Liver (tissue), 9 donors: ENCODE results near the gene CLIC5. TPM values are rescaled to one million over a fixed set of nuclear protein-coding genes. Genes with fewer than 3 reads are reported as not detected.

Experiments used
- DNase-seq: peaks from one replicate; pipeline ENCODE4 v3.0.0-alpha.2; 2017; ENCODE audit warnings: low spot score
- H3K27ac ChIP-seq, 2 donors: one replicate each; pipeline ENCODE4 v1.7.0; 2013; ENCODE audit warnings: inconsistent platforms in 2 of 2, low read length in 2 of 2, control low read depth in 1 of 2, low read depth in 1 of 2, mild to moderate bottlenecking in 1 of 2
- H3K27me3 ChIP-seq, 4 donors: one replicate each; pipeline versions ENCODE4 v1.6.1 to v1.7.0; 2013; ENCODE audit warnings: low read length in 3 of 4, inconsistent platforms in 1 of 4, mild to moderate bottlenecking in 1 of 4, moderate library complexity in 1 of 4; ENCODE audit not compliant: control insufficient read depth in 4 of 4, insufficient read depth in 4 of 4
- H3K36me3 ChIP-seq, 4 donors: one replicate each; pipeline versions ENCODE4 v1.6.1 to v1.7.0; 2013; ENCODE audit warnings: low read length in 3 of 4, mild to moderate bottlenecking in 3 of 4, low read depth in 1 of 4, moderate library complexity in 1 of 4; ENCODE audit not compliant: control insufficient read depth in 4 of 4, insufficient read depth in 3 of 4
- H3K4me1 ChIP-seq, 4 donors: one replicate each; pipeline versions ENCODE4 v1.6.1 to v1.7.0; 2013; ENCODE audit warnings: low read length in 3 of 4, mild to moderate bottlenecking in 3 of 4, moderate library complexity in 1 of 4; ENCODE audit not compliant: control insufficient read depth in 4 of 4, insufficient read depth in 4 of 4
- H3K4me3 ChIP-seq, 3 donors: one replicate each; pipeline versions ENCODE4 v1.6.1 to v1.7.0; 2013; ENCODE audit warnings: low read length in 3 of 3, control low read depth in 1 of 3, low read depth in 1 of 3, mild to moderate bottlenecking in 1 of 3
- H3K9ac ChIP-seq, 2 donors: one replicate each; pipeline ENCODE4 v1.7.0; 2013; ENCODE audit warnings: low read length in 2 of 2, mild to moderate bottlenecking in 2 of 2, moderate library complexity in 2 of 2, control low read depth in 1 of 2, low read depth in 1 of 2
- H3K9me3 ChIP-seq, 4 donors: one replicate each; pipeline versions ENCODE4 v1.6.1 to v1.7.0; 2013; ENCODE audit warnings: low read length in 3 of 4; ENCODE audit not compliant: control insufficient read depth in 4 of 4
- EGR1 ChIP-seq, 2 donors: IDR thresholded peaks; 2 replicates each; pipeline ENCODE4 v1.6.1; 2016 to 2018; ENCODE audit warnings: antibody characterized with exemption in 2 of 2, low read depth in 2 of 2
- FOXA1 ChIP-seq: IDR thresholded peaks from 2 replicates; pipeline ENCODE4 v1.6.1; 2016; ENCODE audit warnings: antibody characterized with exemption
- FOXA2 ChIP-seq: IDR thresholded peaks from 2 replicates; pipeline ENCODE4 v1.6.1; 2016; ENCODE audit warnings: antibody characterized with exemption
- HNF4A ChIP-seq, 2 donors: conservative IDR thresholded peaks; 2 replicates each; pipeline ENCODE4 v1.6.1; 2016; ENCODE audit warnings: antibody characterized with exemption in 2 of 2, mild to moderate bottlenecking in 2 of 2
- HNF4G ChIP-seq: IDR thresholded peaks from 2 replicates; pipeline ENCODE4 v1.6.1; 2016; ENCODE audit warnings: antibody characterized with exemption
- JUND ChIP-seq, 2 donors: IDR thresholded peaks; 2 replicates each; pipeline ENCODE4 v1.6.1; 2016; ENCODE audit warnings: antibody characterized with exemption in 2 of 2
- NR2F2 ChIP-seq: IDR thresholded peaks from 2 replicates; pipeline ENCODE4 v1.6.1; 2016; ENCODE audit warnings: antibody characterized with exemption
- RAD21 ChIP-seq, 2 donors: IDR thresholded peaks; 2 replicates each; pipeline ENCODE4 v1.6.1; 2016; ENCODE audit warnings: antibody characterized with exemption in 2 of 2, mild to moderate bottlenecking in 2 of 2
- RXRA ChIP-seq, 2 donors: IDR thresholded peaks; 2 replicates each; pipeline ENCODE4 v1.6.1; 2017 to 2018; ENCODE audit warnings: antibody characterized with exemption in 2 of 2, mild to moderate bottlenecking in 1 of 2
- SP1 ChIP-seq: IDR thresholded peaks from 2 replicates; pipeline ENCODE4 v1.6.1; 2018; ENCODE audit warnings: antibody characterized with exemption, mild to moderate bottlenecking
- TAF1 ChIP-seq: conservative IDR thresholded peaks from 2 replicates; pipeline ENCODE4 v1.6.1; 2016; ENCODE audit warnings: antibody characterized with exemption, mild to moderate bottlenecking
- YY1 ChIP-seq: IDR thresholded peaks from 2 replicates; pipeline ENCODE4 v1.6.1; 2016; ENCODE audit warnings: antibody characterized with exemption, mild to moderate bottlenecking
- WGBS: extraction: QIAGEN DNeasy Blood & Tissue Kit; methylation state at CpG from one replicate; pipeline ENCODE4 v1.1.7; 2013; 5-methylcytosine and 5-hydroxymethylcytosine counted together
- polyA plus RNA-seq, 2 donors: library from polyadenylated mRNA; stranded (reverse) in 1 of 2; unstranded in 1 of 2; fragments of 200-250 nt in 1 of 2; fragments of >200 nt in 1 of 2; fragmentation: Nextera tagmentation in 1 of 2; extraction: Ambion mirVana in 1 of 2; gene quantifications; one replicate each; pipeline versions ENCODE4 v1.2.1 to v1.2.3, GENCODE V29; 2013 to 2015
- total RNA-seq, 2 donors: library from RNA; depleted of rRNA; stranded (reverse); fragments of >200 nt; gene quantifications; one replicate each; pipeline ENCODE4 v1.2.3, GENCODE V29; 2014
- TF ChIP-seq, protein P1 (sequence below): IDR thresholded peaks from 2 replicates; pipeline ENCODE4 v1.6.1; 2016; ENCODE audit warnings: antibody characterized with exemption
- TF ChIP-seq, protein P2 (sequence below): IDR thresholded peaks from 2 replicates; pipeline ENCODE4 v1.6.1; 2016; ENCODE audit warnings: antibody characterized with exemption
- TF ChIP-seq, protein P3 (sequence below): IDR thresholded peaks from 2 replicates; pipeline ENCODE4 v1.6.1; 2016; ENCODE audit warnings: antibody characterized with exemption, mild to moderate bottlenecking
- TF ChIP-seq, protein P4 (sequence below): fragments of 150-350 bp; IDR thresholded peaks from 2 replicates; pipeline ENCODE4 v1.5.1; 2017; ENCODE audit warnings: improper control_type of control experiment, low read depth, low read length; ENCODE audit not compliant: missing input control
- donor health status: healthy.
- donor health status: healthy.
- donor health status: healthy.
- donor health status: healthy.
- donor health status: healthy.

Gene CLIC5
- total and polyA plus RNA-seq, 4 donors: 0.05 to 0.33 (median 0.14) TPM

DNA sequence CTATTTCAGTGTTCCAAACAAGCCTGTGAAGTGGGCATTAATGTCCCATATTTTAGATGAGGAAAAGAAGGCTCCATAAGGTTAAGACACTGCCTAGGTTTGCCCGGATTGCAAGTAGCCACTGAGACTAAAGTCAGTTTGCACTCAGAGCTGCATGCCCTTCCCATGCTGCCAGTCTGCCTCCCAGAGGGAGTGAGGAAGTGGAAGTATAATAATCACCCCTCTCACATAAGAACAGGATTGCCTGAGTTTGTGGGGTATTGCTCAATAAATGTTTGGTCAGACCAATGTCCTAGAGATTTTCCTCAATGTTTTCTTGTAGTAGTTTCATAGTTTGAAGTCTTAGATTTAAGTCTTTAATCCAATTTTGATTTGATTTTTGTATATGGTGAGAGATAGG lies 43.9 kb upstream of the CLIC5 start:
- H3K27ac ChIP-seq: no peak overlapping the region
- TF ChIP-seq NR2F2 (no peak), HNF4A (conservative IDR thresholded peaks at IDR 0.05) (peak in 1 of 2 donors; percentile 8)
- H3K4me1 ChIP-seq: peaks cover 0 to 25% (median 11%) of the 10 kb centered on the region in 4 donors
- WGBS: 89% methylated on average over 1 of the region's 1 CpG
- no peak overlapping the region for H3K9ac ChIP-seq
- no peak overlapping the region for H3K4me3 ChIP-seq
- no peaks in the 10 kb centered on the region for H3K27me3 ChIP-seq
- no peaks in the 10 kb centered on the region for H3K9me3 ChIP-seq
- no peaks in the 10 kb centered on the region for H3K36me3 ChIP-seq
- DNase-seq: no peak

DNA sequence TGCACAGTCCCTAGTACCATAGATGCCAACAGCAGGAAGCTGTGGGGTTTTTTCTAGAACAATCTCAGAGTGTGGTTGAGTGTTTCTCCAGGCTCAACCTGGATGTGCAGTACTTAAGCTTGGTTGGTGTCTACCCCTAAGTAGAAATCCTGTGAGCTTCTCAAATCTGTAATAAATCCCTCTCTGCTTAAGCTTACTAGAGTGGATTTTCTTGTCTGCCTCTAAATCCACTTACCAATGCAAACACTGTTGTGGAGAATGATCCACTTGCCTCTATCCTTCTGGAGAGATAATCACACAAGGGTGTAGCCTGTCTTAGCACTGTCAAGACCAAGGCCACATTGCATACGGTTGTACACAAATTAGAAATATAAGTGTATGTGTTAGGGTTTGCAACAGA lies 43.3 kb upstream of the CLIC5 start:
- no peak overlapping the region for H3K27ac ChIP-seq
- H3K4me3 ChIP-seq: no peak overlapping the region
- WGBS: 92% methylated on average over 1 of the region's 1 CpG
- H3K36me3 ChIP-seq: no peaks in the 10 kb centered on the region
- H3K27me3 ChIP-seq: no peaks in the 10 kb centered on the region
- H3K4me1 ChIP-seq: peaks cover under 1 to 25% (median 11%) of the 10 kb centered on the region in 4 donors
- no peak for DNase-seq
- no peak for TF ChIP-seq NR2F2
- H3K9ac ChIP-seq: no peak overlapping the region
- H3K9me3 ChIP-seq: no peaks in the 10 kb centered on the region

DNA sequence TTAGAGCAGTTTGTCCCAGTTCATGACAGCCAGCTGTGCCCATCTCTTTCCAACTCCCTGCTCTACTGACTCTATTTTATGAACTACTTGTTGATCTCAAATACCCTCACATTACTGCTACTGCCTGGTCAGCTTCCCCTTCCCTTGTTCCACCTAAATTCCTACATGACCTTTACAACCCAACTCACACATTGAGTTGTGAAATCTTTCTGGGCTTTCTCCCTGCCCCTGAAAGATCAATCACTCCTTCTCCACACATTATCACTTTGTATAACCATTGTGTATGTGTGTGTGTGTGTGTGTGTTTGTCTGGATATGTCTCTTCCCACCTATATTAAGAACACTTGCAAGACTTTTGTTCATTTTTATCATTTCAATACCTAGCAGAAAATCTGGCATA lies 42.1 kb upstream of the CLIC5 start:
- Histone ChIP-seq H3K27ac (peak overlapping the region in 1 of 2 donors; percentile 32), H3K36me3 (no peaks in the 10 kb centered on the region)

More for the DNA sequence above, 42.1 kb upstream of the CLIC5 start:
- peaks cover 4 to 24% (median 12%) of the 10 kb centered on the region in 4 donors for H3K4me1 ChIP-seq
- H3K27me3 ChIP-seq: no peaks in the 10 kb centered on the region
- no peaks in the 10 kb centered on the region for H3K9me3 ChIP-seq
- no peak overlapping the region for H3K4me3 ChIP-seq
- TF ChIP-seq JUND (IDR thresholded peaks at IDR 0.05): peak in 1 of 2 donors; percentile 33
- TF ChIP-seq, protein P1, sequence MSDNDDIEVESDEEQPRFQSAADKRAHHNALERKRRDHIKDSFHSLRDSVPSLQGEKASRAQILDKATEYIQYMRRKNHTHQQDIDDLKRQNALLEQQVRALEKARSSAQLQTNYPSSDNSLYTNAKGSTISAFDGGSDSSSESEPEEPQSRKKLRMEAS: peak; percentile 47
- TF ChIP-seq YY1: peak; percentile 40
- TF ChIP-seq TAF1: no peak
- TF ChIP-seq HNF4G: peak; percentile 68
- no peak for TF ChIP-seq FOXA1
- no peak for TF ChIP-seq NR2F2
- TF ChIP-seq, protein P2, sequence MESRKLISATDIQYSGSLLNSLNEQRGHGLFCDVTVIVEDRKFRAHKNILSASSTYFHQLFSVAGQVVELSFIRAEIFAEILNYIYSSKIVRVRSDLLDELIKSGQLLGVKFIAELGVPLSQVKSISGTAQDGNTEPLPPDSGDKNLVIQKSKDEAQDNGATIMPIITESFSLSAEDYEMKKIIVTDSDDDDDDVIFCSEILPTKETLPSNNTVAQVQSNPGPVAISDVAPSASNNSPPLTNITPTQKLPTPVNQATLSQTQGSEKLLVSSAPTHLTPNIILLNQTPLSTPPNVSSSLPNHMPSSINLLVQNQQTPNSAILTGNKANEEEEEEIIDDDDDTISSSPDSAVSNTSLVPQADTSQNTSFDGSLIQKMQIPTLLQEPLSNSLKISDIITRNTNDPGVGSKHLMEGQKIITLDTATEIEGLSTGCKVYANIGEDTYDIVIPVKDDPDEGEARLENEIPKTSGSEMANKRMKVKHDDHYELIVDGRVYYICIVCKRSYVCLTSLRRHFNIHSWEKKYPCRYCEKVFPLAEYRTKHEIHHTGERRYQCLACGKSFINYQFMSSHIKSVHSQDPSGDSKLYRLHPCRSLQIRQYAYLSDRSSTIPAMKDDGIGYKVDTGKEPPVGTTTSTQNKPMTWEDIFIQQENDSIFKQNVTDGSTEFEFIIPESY: no peak
- TF ChIP-seq RAD21 (IDR thresholded peaks at IDR 0.05): no peak
- peak; percentile 80 to 87 for TF ChIP-seq RXRA (IDR thresholded peaks at IDR 0.05)
- TF ChIP-seq, protein P3, sequence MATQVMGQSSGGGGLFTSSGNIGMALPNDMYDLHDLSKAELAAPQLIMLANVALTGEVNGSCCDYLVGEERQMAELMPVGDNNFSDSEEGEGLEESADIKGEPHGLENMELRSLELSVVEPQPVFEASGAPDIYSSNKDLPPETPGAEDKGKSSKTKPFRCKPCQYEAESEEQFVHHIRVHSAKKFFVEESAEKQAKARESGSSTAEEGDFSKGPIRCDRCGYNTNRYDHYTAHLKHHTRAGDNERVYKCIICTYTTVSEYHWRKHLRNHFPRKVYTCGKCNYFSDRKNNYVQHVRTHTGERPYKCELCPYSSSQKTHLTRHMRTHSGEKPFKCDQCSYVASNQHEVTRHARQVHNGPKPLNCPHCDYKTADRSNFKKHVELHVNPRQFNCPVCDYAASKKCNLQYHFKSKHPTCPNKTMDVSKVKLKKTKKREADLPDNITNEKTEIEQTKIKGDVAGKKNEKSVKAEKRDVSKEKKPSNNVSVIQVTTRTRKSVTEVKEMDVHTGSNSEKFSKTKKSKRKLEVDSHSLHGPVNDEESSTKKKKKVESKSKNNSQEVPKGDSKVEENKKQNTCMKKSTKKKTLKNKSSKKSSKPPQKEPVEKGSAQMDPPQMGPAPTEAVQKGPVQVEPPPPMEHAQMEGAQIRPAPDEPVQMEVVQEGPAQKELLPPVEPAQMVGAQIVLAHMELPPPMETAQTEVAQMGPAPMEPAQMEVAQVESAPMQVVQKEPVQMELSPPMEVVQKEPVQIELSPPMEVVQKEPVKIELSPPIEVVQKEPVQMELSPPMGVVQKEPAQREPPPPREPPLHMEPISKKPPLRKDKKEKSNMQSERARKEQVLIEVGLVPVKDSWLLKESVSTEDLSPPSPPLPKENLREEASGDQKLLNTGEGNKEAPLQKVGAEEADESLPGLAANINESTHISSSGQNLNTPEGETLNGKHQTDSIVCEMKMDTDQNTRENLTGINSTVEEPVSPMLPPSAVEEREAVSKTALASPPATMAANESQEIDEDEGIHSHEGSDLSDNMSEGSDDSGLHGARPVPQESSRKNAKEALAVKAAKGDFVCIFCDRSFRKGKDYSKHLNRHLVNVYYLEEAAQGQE: no peak
- peak; percentile 76 to 77 for TF ChIP-seq HNF4A (conservative IDR thresholded peaks at IDR 0.05)
- TF ChIP-seq EGR1 (IDR thresholded peaks at IDR 0.05; ENCODE audit: low read depth in 2 of 2): peak in 1 of 2 donors; percentile 31
- peak; percentile 85 for TF ChIP-seq SP1
- TF ChIP-seq, protein P4, sequence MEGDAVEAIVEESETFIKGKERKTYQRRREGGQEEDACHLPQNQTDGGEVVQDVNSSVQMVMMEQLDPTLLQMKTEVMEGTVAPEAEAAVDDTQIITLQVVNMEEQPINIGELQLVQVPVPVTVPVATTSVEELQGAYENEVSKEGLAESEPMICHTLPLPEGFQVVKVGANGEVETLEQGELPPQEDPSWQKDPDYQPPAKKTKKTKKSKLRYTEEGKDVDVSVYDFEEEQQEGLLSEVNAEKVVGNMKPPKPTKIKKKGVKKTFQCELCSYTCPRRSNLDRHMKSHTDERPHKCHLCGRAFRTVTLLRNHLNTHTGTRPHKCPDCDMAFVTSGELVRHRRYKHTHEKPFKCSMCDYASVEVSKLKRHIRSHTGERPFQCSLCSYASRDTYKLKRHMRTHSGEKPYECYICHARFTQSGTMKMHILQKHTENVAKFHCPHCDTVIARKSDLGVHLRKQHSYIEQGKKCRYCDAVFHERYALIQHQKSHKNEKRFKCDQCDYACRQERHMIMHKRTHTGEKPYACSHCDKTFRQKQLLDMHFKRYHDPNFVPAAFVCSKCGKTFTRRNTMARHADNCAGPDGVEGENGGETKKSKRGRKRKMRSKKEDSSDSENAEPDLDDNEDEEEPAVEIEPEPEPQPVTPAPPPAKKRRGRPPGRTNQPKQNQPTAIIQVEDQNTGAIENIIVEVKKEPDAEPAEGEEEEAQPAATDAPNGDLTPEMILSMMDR: no peak
- no peak for TF ChIP-seq FOXA2
- no peak overlapping the region for H3K9ac ChIP-seq
- DNase-seq: no peak
